HepG2 (cell line): ENCODE results near the gene RNU7-1. TPM values are rescaled to one million over a fixed set of nuclear protein-coding genes. Genes with fewer than 3 reads are reported as not detected.

Source experiments
- ATAC-seq: fragments of 200-7000 bp; cut with Tn5 transposase; 3 replicates; pipeline ENCODE4 v1.9.1; 2020; ENCODE audit warnings: mild to moderate bottlenecking, moderate library complexity
- BruUV-seq: library from RNA; stranded (reverse); fragments of 400-500 nt; replicated peaks from 2 replicates; lab custom pipeline; 2021; lab: Mats Ljungman, UMichigan
- CTCF ChIA-PET: fragments of 300-600 bp; formaldehyde crosslinking; extraction: SDS; loops from one replicate; lab custom pipeline; 2021; ENCODE audit warnings: low total read pairs, inconsistent platforms, low intra/inter-chr PET ratio; lab: Yijun Ruan, JAX
- POLR2A ChIA-PET: fragments of 350-600 bp; sonication (Branson Sonifier 250); formaldehyde crosslinking; loops from one replicate; lab custom pipeline; 2020; ENCODE audit warnings: antibody characterized with exemption, inconsistent platforms; lab: Yijun Ruan, JAX
- DNase-seq: peaks from one replicate; pipeline ENCODE4 v3.0.0-alpha.2; 2015; ENCODE audit warnings: low spot score
- FAIRE-seq: peaks from 3 replicates; lab custom pipeline; 2011; peaks lifted over from hg19 to GRCh38; lab: Jason Lieb, UNC
- H2AFZ ChIP-seq: one replicate; pipeline ENCODE4 v1.6.1; 2011; ENCODE audit warnings: low read length, inconsistent platforms
- H3K27ac ChIP-seq: fragments of 300-600 bp; 3 replicates; pipeline ENCODE4 v1.8.0; 2011; ENCODE audit warnings: mixed run types, mild to moderate bottlenecking, mixed read lengths, low read length, inconsistent platforms; ENCODE audit not compliant: insufficient read depth; ENCODE audit errors: extremely low read length
- H3K27me3 ChIP-seq, 2 experiments: fragments of 200-600 bp in 1 of 2; 2 replicates in 1 of 2; 3 replicates in 1 of 2; pipeline versions ENCODE4 v1.6.0 to v1.8.0; 2011; ENCODE audit warnings: low read length in 2 of 2, mild to moderate bottlenecking in 2 of 2, moderate library complexity in 2 of 2, inconsistent platforms in 1 of 2; ENCODE audit not compliant: insufficient read depth in 2 of 2, control insufficient read depth in 1 of 2
- H3K36me3 ChIP-seq, 2 experiments: fragments of 200-600 bp in 1 of 2; replicated peaks in 1 of 2; 2 replicates in 1 of 2; 3 replicates in 1 of 2; pipeline versions ENCODE4 v1.5.1 to v1.8.0; 2011; ENCODE audit warnings: low read length in 2 of 2, inconsistent platforms in 1 of 2; ENCODE audit not compliant: insufficient read depth in 2 of 2, control insufficient read depth in 1 of 2
- H3K4me1 ChIP-seq: 2 replicates; pipeline ENCODE4 v1.5.1; 2012; ENCODE audit warnings: low read length, inconsistent platforms; ENCODE audit not compliant: insufficient read depth
- H3K4me2 ChIP-seq: 2 replicates; pipeline ENCODE4 v1.6.0; 2011; ENCODE audit warnings: low read depth, low read length, inconsistent platforms
- H3K4me3 ChIP-seq, 3 experiments: fragments of 200-600 bp in 1 of 3; sonication (generic), shearing (Covaris generic) in 1 of 3; replicated peaks in 1 of 3; 2 replicates each; pipeline ENCODE4 v1.5.1; 2011 to 2016; ENCODE audit warnings: low read length in 3 of 3, inconsistent platforms in 2 of 3, low read depth in 2 of 3, mild to moderate bottlenecking in 2 of 3, control low read depth in 1 of 3, mixed read lengths in 1 of 3; ENCODE audit not compliant: insufficient read depth in 1 of 3
- H3K79me2 ChIP-seq: one replicate; pipeline ENCODE4 v1.6.1; 2011; ENCODE audit warnings: low read length, inconsistent platforms; ENCODE audit not compliant: insufficient read depth
- H3K9ac ChIP-seq: 2 replicates; pipeline ENCODE4 v1.6.0; 2011; ENCODE audit warnings: mild to moderate bottlenecking, low read depth, low read length, inconsistent platforms; ENCODE audit not compliant: insufficient read depth
- H3K9me3 ChIP-seq: 2 replicates; pipeline ENCODE4 v1.5.1; 2012; ENCODE audit warnings: mild to moderate bottlenecking, low read length
- H4K20me1 ChIP-seq: 2 replicates; pipeline ENCODE4 v1.6.0; 2011; ENCODE audit warnings: inconsistent platforms, mild to moderate bottlenecking, low read length, moderate library complexity; ENCODE audit not compliant: insufficient read depth
- ARHGAP35 ChIP-seq: sonication (generic); formaldehyde crosslinking; IDR thresholded peaks from 2 replicates; pipeline ENCODE4 v1.9.0; 2022; ENCODE audit warnings: mild to moderate bottlenecking, inconsistent platforms, moderate library complexity, missing genetic modification reagents, borderline replicate concordance
- CENPBD1 ChIP-seq: sonication (generic); formaldehyde crosslinking; IDR thresholded peaks from 2 replicates; pipeline ENCODE4 v1.8.0; 2022; ENCODE audit warnings: missing genetic modification reagents, low read depth, mild to moderate bottlenecking, borderline replicate concordance
- GABPA ChIP-seq, 2 experiments: IDR thresholded peaks; 2 replicates each; pipeline ENCODE4 v1.6.1; 2011 to 2016; ENCODE audit warnings: low read depth in 2 of 2, low read length in 1 of 2, missing biosample characterization in 1 of 2, missing genetic modification characterization in 1 of 2
- KDM2A ChIP-seq: sonication (generic); formaldehyde crosslinking; IDR thresholded peaks from 2 replicates; pipeline ENCODE4 v1.4.0; 2020; ENCODE audit warnings: low read depth, missing genetic modification reagents, borderline replicate concordance
- MZF1 ChIP-seq: sonication (generic); formaldehyde crosslinking; IDR thresholded peaks from 2 replicates; pipeline ENCODE4 v1.8.1; 2023; ENCODE audit warnings: mild to moderate bottlenecking, missing genetic modification reagents, borderline replicate concordance
- NFYC ChIP-seq: IDR thresholded peaks from 2 replicates; pipeline ENCODE4 v1.6.1; 2016; ENCODE audit warnings: missing genetic modification reagents, missing compliant biosample characterization
- NONO ChIP-seq, 2 experiments: fragments of 450-650 bp in 1 of 2; sonication (generic) in 1 of 2; formaldehyde crosslinking in 1 of 2; IDR thresholded peaks in 1 of 2; conservative IDR thresholded peaks in 1 of 2; 2 replicates each; pipeline versions ENCODE4 v1.6.1 to v1.8.0; 2017 to 2022; ENCODE audit warnings: mild to moderate bottlenecking in 1 of 2, missing genetic modification reagents in 1 of 2, moderate library complexity in 1 of 2
- PHF20 ChIP-seq: sonication (generic); formaldehyde crosslinking; IDR thresholded peaks from 2 replicates; pipeline ENCODE4 v1.5.0; 2020; ENCODE audit warnings: mild to moderate bottlenecking, missing genetic modification reagents
- PRMT3 ChIP-seq: sonication (generic); formaldehyde crosslinking; IDR thresholded peaks from 2 replicates; pipeline ENCODE4 v1.8.1; 2022; ENCODE audit warnings: low read depth, mild to moderate bottlenecking, moderate library complexity, missing genetic modification reagents, borderline replicate concordance
- RBM39 ChIP-seq: fragments of 200-400 bp; formaldehyde crosslinking; IDR thresholded peaks from one replicate; pipeline ENCODE4 v1.6.1; 2018; ENCODE audit warnings: antibody characterized with exemption, mild to moderate bottlenecking, low read depth, low read length; ENCODE audit not compliant: poor library complexity, severe bottlenecking
- RFX5 ChIP-seq: IDR thresholded peaks from 2 replicates; pipeline ENCODE4 v1.6.1; 2011; ENCODE audit warnings: low read depth, low read length, improper control_type of control experiment
- RFXAP ChIP-seq: sonication (generic); formaldehyde crosslinking; IDR thresholded peaks from 2 replicates; pipeline ENCODE4 v1.4.0; 2020; ENCODE audit warnings: missing genetic modification reagents, borderline replicate concordance
- SMC3 ChIP-seq: IDR thresholded peaks from 2 replicates; pipeline ENCODE4 v1.6.1; 2011; ENCODE audit warnings: low read length, improper control_type of control experiment
- SOX5 ChIP-seq: IDR thresholded peaks from 2 replicates; pipeline ENCODE4 v1.6.1; 2016; ENCODE audit warnings: borderline replicate concordance
- SP2 ChIP-seq: sonication (generic); formaldehyde crosslinking; IDR thresholded peaks from 2 replicates; pipeline ENCODE4 v1.5.1; 2020; ENCODE audit warnings: mild to moderate bottlenecking, missing genetic modification reagents
- SP5 ChIP-seq: IDR thresholded peaks from 2 replicates; pipeline ENCODE4 v1.6.1; 2016; ENCODE audit warnings: low read depth, borderline replicate concordance
- TCF7L2 ChIP-seq: IDR thresholded peaks from 2 replicates; pipeline ENCODE4 v1.6.1; 2011; ENCODE audit warnings: mild to moderate bottlenecking, low read depth, low read length, moderate library complexity
- ZNF564 ChIP-seq: sonication (generic); formaldehyde crosslinking; IDR thresholded peaks from 2 replicates; pipeline ENCODE4 v1.8.1; 2023; ENCODE audit warnings: mild to moderate bottlenecking, missing genetic modification reagents
- ZNF7 ChIP-seq: IDR thresholded peaks from 2 replicates; pipeline ENCODE4 v1.6.1; 2016; ENCODE audit warnings: missing biosample characterization, missing genetic modification reagents
- ZNF776 ChIP-seq: sonication (generic); formaldehyde crosslinking; IDR thresholded peaks from 2 replicates; pipeline ENCODE4 v1.4.0; 2020; ENCODE audit warnings: mild to moderate bottlenecking, missing genetic modification reagents
- ZNF781 ChIP-seq: sonication (generic); formaldehyde crosslinking; IDR thresholded peaks from 2 replicates; pipeline ENCODE4 v1.5.1; 2020; ENCODE audit warnings: borderline replicate concordance, mild to moderate bottlenecking, missing genetic modification reagents; ENCODE audit errors: not compliant biosample characterization
- ZNF878 ChIP-seq: sonication (generic); formaldehyde crosslinking; IDR thresholded peaks from 2 replicates; pipeline ENCODE4 v1.8.1; 2023; ENCODE audit warnings: mild to moderate bottlenecking, missing genetic modification reagents, moderate library complexity
- WGBS: methylation state at CpG from one replicate; pipeline ENCODE4 v1.1.6; 2017; ENCODE audit warnings: low lambda C conversion rate; 5-methylcytosine and 5-hydroxymethylcytosine counted together
- in situ Hi-C: cut with HindIII; loops from 2 replicates; pipeline ENCODE4 v1.10.0; 2017; ENCODE audit warnings: low pct_unique_long_range_greater_than_20kb; ENCODE audit not compliant: extremely low pct_ligation_motif_present
- intact Hi-C: fragments of 100-400 bp; cut with micrococcal nuclease; formaldehyde crosslinking; loops from one replicate; pipeline ENCODE4 v1.10.0; 2022; ENCODE audit not compliant: unreplicated experiment
- polyA plus RNA-seq, 8 experiments: library from polyadenylated mRNA; depleted of rRNA in 3 of 8; stranded (reverse) in 7 of 8; unstranded in 1 of 8; fragments of >200 nt; fragmentation: Illumina TruSeq in 4 of 8; extraction: Trizol in 4 of 8; gene quantifications; 2 replicates each; pipeline versions ENCODE4 v1.2.1 to v1.2.3, GENCODE V29; 2011 to 2016; ENCODE audit warnings: low read depth in 4 of 8, missing spikeins in 1 of 8, mixed read lengths in 1 of 8; ENCODE audit not compliant: insufficient read depth in 1 of 8
- total RNA-seq, 5 experiments: library from RNA; depleted of rRNA; stranded (reverse); fragments of >200 nt; fragmentation: Illumina TruSeq; extraction: Trizol; gene quantifications; 2 replicates each; pipeline ENCODE4 v1.2.3, GENCODE V29; 2016; ENCODE audit warnings: low read depth in 1 of 5
- TF ChIP-seq, protein P1 (sequence below): sonication (generic); formaldehyde crosslinking; conservative IDR thresholded peaks from 2 replicates; pipeline ENCODE4 v1.4.0; 2020; ENCODE audit warnings: missing genetic modification reagents
- TF ChIP-seq, protein P2 (sequence below): IDR thresholded peaks from 2 replicates; pipeline ENCODE4 v1.6.1; 2016; ENCODE audit warnings: control low read depth

Gene RNU7-1
- total and polyA plus RNA-seq, 2 of the 13 experiments (the other 11 are each of a cell fraction or from before 2014, with no cell fraction given), result not detected

GRCh38 chr12:6943389-6943721 lies 261 bp upstream of the RNU7-1 start:
- DNase-seq (peak; percentile 88), FAIRE-seq (peak; percentile 93), ATAC-seq (peak; percentile 31)
- Histone ChIP-seq H3K9me3 (no peaks in the 10 kb centered on the region), H3K4me3 (peak overlapping the region in 2 of 3 experiments; percentile 54 to 79; a peak in 4 of 6 replicates), H4K20me1 (no peaks in the 10 kb centered on the region), H3K4me1 (peaks cover 46% of the 10 kb centered on the region), H3K79me2 (no peaks in the 10 kb centered on the region), H3K36me3 (peaks cover 0 to 10% of the 10 kb centered on the region in 2 experiments; a peak in 2 of 5 replicates), H3K27ac (peak overlapping the region; percentile 98), H3K27me3 (no peaks in the 10 kb centered on the region), H3K4me2 (peak overlapping the region; percentile 92), H2AFZ (no peak overlapping the region), H3K9ac (peak overlapping the region; percentile 82)
- intact Hi-C loops, result loop anchor here (1.0 kb wide), 1 partner anchor 70 kb away; the partner anchor contains the start of gene SPSB2
- no TSS peak for BruUV-seq
- WGBS, result 8% methylated on average over 13 of the region's 13 CpGs
- ChIA-PET POLR2A (interaction anchor here (0.6 to 5.2 kb wide), 48 partner anchors 9 to 409 kb away, joined by 3 to 180 read pairs (median 7); partner anchors contain the start of genes ATN1, C1R, C1RL and C1S), CTCF (interaction anchor here (1.2 to 2.2 kb wide), 3 partner anchors 19 to 170 kb away, joined by 3 to 15 read pairs (median 11); no protein-coding TSS in a partner anchor)
- in situ Hi-C loops, result loop anchor here (10.0 kb wide), 1 partner anchor 171 kb away; no protein-coding TSS in a partner anchor
- TF ChIP-seq, protein P1, sequence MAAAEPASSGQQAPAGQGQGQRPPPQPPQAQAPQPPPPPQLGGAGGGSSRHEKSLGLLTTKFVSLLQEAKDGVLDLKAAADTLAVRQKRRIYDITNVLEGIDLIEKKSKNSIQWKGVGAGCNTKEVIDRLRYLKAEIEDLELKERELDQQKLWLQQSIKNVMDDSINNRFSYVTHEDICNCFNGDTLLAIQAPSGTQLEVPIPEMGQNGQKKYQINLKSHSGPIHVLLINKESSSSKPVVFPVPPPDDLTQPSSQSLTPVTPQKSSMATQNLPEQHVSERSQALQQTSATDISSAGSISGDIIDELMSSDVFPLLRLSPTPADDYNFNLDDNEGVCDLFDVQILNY, result no peak
- TF ChIP-seq CENPBD1 (CRISPR knock-in tag) (no peak), SP5 (CRISPR knock-in tag) (no peak), NONO (IDR thresholded peaks at IDR 0.05) (no peak), NONO (CRISPR knock-in tag; conservative IDR thresholded peaks at IDR 0.05) (no peak), RFXAP (CRISPR knock-in tag) (peak; percentile 94), TCF7L2 (no peak), PHF20 (no peak), SP2 (CRISPR knock-in tag) (peak; percentile 56; the same call in 1 of the 2 replicates), MZF1 (CRISPR knock-in tag) (no peak), ZNF781 (CRISPR knock-in tag) (peak; percentile 12), PRMT3 (CRISPR knock-in tag) (no peak), RBM39 (peak; percentile 3), ZNF776 (CRISPR knock-in tag) (no peak), GABPA (IDR thresholded peaks at IDR 0.05; ENCODE audit: low read depth, low read length) (no peak), GABPA (CRISPR knock-in tag; IDR thresholded peaks at IDR 0.05; ENCODE audit: low read depth) (no peak), SMC3 (peak; percentile 4; the same call in 1 of the 2 replicates), RFX5 (peak; percentile 89), ZNF878 (CRISPR knock-in tag) (no peak), SOX5 (CRISPR knock-in tag) (no peak), ARHGAP35 (no peak), ZNF564 (CRISPR knock-in tag) (no peak), NFYC (CRISPR knock-in tag) (peak; percentile 78), KDM2A (CRISPR knock-in tag) (peak; percentile 10; the same call in 1 of the 2 replicates), ZNF7 (CRISPR knock-in tag) (no peak)
- TF ChIP-seq, protein P2, sequence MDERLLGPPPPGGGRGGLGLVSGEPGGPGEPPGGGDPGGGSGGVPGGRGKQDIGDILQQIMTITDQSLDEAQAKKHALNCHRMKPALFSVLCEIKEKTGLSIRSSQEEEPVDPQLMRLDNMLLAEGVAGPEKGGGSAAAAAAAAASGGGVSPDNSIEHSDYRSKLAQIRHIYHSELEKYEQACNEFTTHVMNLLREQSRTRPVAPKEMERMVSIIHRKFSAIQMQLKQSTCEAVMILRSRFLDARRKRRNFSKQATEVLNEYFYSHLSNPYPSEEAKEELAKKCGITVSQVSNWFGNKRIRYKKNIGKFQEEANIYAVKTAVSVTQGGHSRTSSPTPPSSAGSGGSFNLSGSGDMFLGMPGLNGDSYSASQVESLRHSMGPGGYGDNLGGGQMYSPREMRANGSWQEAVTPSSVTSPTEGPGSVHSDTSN (CRISPR knock-in tag), result peak; percentile 82
